Urinary bladder (tissue), 4 donors: ENCODE measurements around the gene POLR3B. TPM values are rescaled to one million over a fixed set of nuclear protein-coding genes. Genes with fewer than 3 reads are reported as not detected.

ENCODE experiments used
- DNase-seq: peaks from one replicate; pipeline ENCODE4 v3.0.0-alpha.2; 2015; ENCODE audit errors: extremely low spot score
- H3K27ac ChIP-seq: one replicate; pipeline ENCODE4 v1.5.1; 2013; ENCODE audit warnings: low read depth, mild to moderate bottlenecking, moderate library complexity
- H3K36me3 ChIP-seq: one replicate; pipeline ENCODE4 v1.6.1; 2013; ENCODE audit warnings: mild to moderate bottlenecking, moderate library complexity; ENCODE audit not compliant: insufficient read depth
- H3K4me1 ChIP-seq: one replicate; pipeline ENCODE4 v1.6.1; 2013; ENCODE audit warnings: mild to moderate bottlenecking, moderate library complexity; ENCODE audit not compliant: insufficient read depth
- H3K4me3 ChIP-seq: one replicate; pipeline ENCODE4 v1.5.1; 2013; ENCODE audit warnings: low read depth, low read length
- WGBS: extraction: QIAGEN DNeasy Blood & Tissue Kit; methylation state at CpG from one replicate; pipeline ENCODE4 v1.1.7; 2013; 5-methylcytosine and 5-hydroxymethylcytosine counted together
- polyA plus RNA-seq: library from polyadenylated mRNA; stranded (reverse); fragments of 200-250 nt; gene quantifications from one replicate; pipeline ENCODE4 v1.2.3, GENCODE V29; 2013
- total RNA-seq: library from RNA; depleted of rRNA; stranded (reverse); fragments of >200 nt; gene quantifications from one replicate; pipeline ENCODE4 v1.2.3, GENCODE V29; 2014
- donor health status: healthy with polysubstance abuse.
- donor health status: healthy.

Gene POLR3B
- total and polyA plus RNA-seq, 2 donors = 4.5 to 14.2 TPM

- Histone ChIP-seq H3K27ac (no peak overlapping the region), H3K4me3 (no peak overlapping the region), H3K4me1 (no peaks in the 10 kb centered on the region), H3K36me3 (no peaks in the 10 kb centered on the region)
- DNase-seq = no peak
- WGBS = 92% methylated on average over 6 of the region's 6 CpGs
Observed at GRCh38 chr12:106481246-106481645, 123.7 kb downstream of the POLR3B start.

- no peaks in the 10 kb centered on the region for H3K36me3 ChIP-seq
- H3K27ac ChIP-seq = no peak overlapping the region
- 95% methylated on average over 5 of the region's 5 CpGs for WGBS
- H3K4me3 ChIP-seq = no peak overlapping the region
- H3K4me1 ChIP-seq = no peaks in the 10 kb centered on the region
- DNase-seq = no peak
Observed at GRCh38 chr12:106487664-106488063, 130.1 kb downstream of the POLR3B start.

GRCh38 chr12:106488884-106489283, 131.3 kb downstream of the POLR3B start:
- H3K27ac ChIP-seq = no peak overlapping the region
- no peak overlapping the region for H3K4me3 ChIP-seq
- WGBS = 92% methylated on average over 3 of the region's 3 CpGs
- no peak for DNase-seq
- H3K4me1 ChIP-seq = no peaks in the 10 kb centered on the region
- no peaks in the 10 kb centered on the region for H3K36me3 ChIP-seq

- WGBS = 90% methylated on average over 5 of the region's 5 CpGs
- no peak for DNase-seq
Observed at GRCh38 chr12:106490264-106490663, 132.7 kb downstream of the POLR3B start.

GRCh38 chr12:106492857-106493256, 135.3 kb downstream of the POLR3B start:
- no peak for DNase-seq
- H3K4me3 ChIP-seq = no peak overlapping the region
- no peak overlapping the region for H3K27ac ChIP-seq
- no peaks in the 10 kb centered on the region for H3K4me1 ChIP-seq
- no peaks in the 10 kb centered on the region for H3K36me3 ChIP-seq
- WGBS = 96% methylated on average over 2 of the region's 2 CpGs

More at GRCh38 chr12:106490264-106490663, 132.7 kb downstream of the POLR3B start:
- Histone ChIP-seq H3K36me3 (no peaks in the 10 kb centered on the region), H3K4me3 (no peak overlapping the region), H3K27ac (no peak overlapping the region), H3K4me1 (no peaks in the 10 kb centered on the region)

- WGBS = 75% methylated on average over 4 of the region's 4 CpGs
- no peaks in the 10 kb centered on the region for H3K4me1 ChIP-seq
- H3K27ac ChIP-seq = no peak overlapping the region
- H3K36me3 ChIP-seq = peaks cover 1% of the 10 kb centered on the region
- no peak for DNase-seq
- no peak overlapping the region for H3K4me3 ChIP-seq
Observed at GRCh38 chr12:106493531-106493930, 136.0 kb downstream of the POLR3B start.

- Histone ChIP-seq H3K4me3 (no peak overlapping the region), H3K36me3 (peaks cover 1% of the 10 kb centered on the region), H3K4me1 (no peaks in the 10 kb centered on the region), H3K27ac (no peak overlapping the region)
- 80% methylated on average over 5 of the region's 5 CpGs for WGBS
- no peak for DNase-seq
Observed at GRCh38 chr12:106495354-106495965, 137.9 kb downstream of the POLR3B start.

GRCh38 chr12:106498056-106498455, 140.5 kb downstream of the POLR3B start:
- WGBS = 65% methylated on average over 7 of the region's 7 CpGs
- H3K36me3 ChIP-seq = peaks cover 1% of the 10 kb centered on the region
- no peak overlapping the region for H3K27ac ChIP-seq
- DNase-seq = no peak
- H3K4me3 ChIP-seq = no peak overlapping the region
- H3K4me1 ChIP-seq = no peaks in the 10 kb centered on the region

- 91% methylated on average over 2 of the region's 2 CpGs for WGBS
- Histone ChIP-seq H3K4me1 (no peaks in the 10 kb centered on the region), H3K27ac (no peak overlapping the region), H3K36me3 (peaks cover 1% of the 10 kb centered on the region), H3K4me3 (no peak overlapping the region)
- DNase-seq = no peak
Observed at GRCh38 chr12:106499628-106500027, 142.1 kb downstream of the POLR3B start.

GRCh38 chr12:106506691-106507090, 149.1 kb downstream of the POLR3B start:
- no peak overlapping the region for H3K4me3 ChIP-seq
- DNase-seq = no peak
- no peak overlapping the region for H3K27ac ChIP-seq
- WGBS = 73% methylated on average over 9 of the region's 9 CpGs
- no peaks in the 10 kb centered on the region for H3K4me1 ChIP-seq
- no peaks in the 10 kb centered on the region for H3K36me3 ChIP-seq

GRCh38 chr12:106508966-106509365, 151.4 kb downstream of the POLR3B start:
- Histone ChIP-seq H3K4me1 (no peaks in the 10 kb centered on the region), H3K36me3 (no peaks in the 10 kb centered on the region), H3K27ac (no peak overlapping the region), H3K4me3 (no peak overlapping the region)
- DNase-seq = no peak
- 90% methylated on average over 2 of the region's 2 CpGs for WGBS

- WGBS = 66% methylated on average over 5 of the region's 5 CpGs
- no peaks in the 10 kb centered on the region for H3K4me1 ChIP-seq
- DNase-seq = no peak
- no peaks in the 10 kb centered on the region for H3K36me3 ChIP-seq
- H3K27ac ChIP-seq = no peak overlapping the region
- H3K4me3 ChIP-seq = no peak overlapping the region
Observed at GRCh38 chr12:106511365-106511764, 153.8 kb downstream of the POLR3B start.

- no peak for DNase-seq
- WGBS = 93% methylated on average over 1 of the region's 1 CpG
- Histone ChIP-seq H3K27ac (no peak overlapping the region), H3K4me1 (no peaks in the 10 kb centered on the region), H3K36me3 (no peaks in the 10 kb centered on the region), H3K4me3 (no peak overlapping the region)
Observed at GRCh38 chr12:106517314-106517713, 159.8 kb downstream of the POLR3B start.

- 27% methylated on average over 9 of the region's 9 CpGs for WGBS
- no peaks in the 10 kb centered on the region for H3K4me1 ChIP-seq
- H3K27ac ChIP-seq = no peak overlapping the region
- no peak overlapping the region for H3K4me3 ChIP-seq
- peak; percentile 11 for DNase-seq
- no peaks in the 10 kb centered on the region for H3K36me3 ChIP-seq
Observed at GRCh38 chr12:106519607-106520021, 162.1 kb downstream of the POLR3B start.

- no peaks in the 10 kb centered on the region for H3K36me3 ChIP-seq
- no peak for DNase-seq
- WGBS = 93% methylated on average over 4 of the region's 4 CpGs
Observed at GRCh38 chr12:106521901-106522300, 164.4 kb downstream of the POLR3B start.

More at GRCh38 chr12:106521901-106522300, 164.4 kb downstream of the POLR3B start:
- H3K4me3 ChIP-seq = no peak overlapping the region
- no peak overlapping the region for H3K27ac ChIP-seq
- H3K4me1 ChIP-seq = no peaks in the 10 kb centered on the region
